Astrocyte (in vitro differentiated cells and primary cell): Measurements from ENCODE around the gene CD101. TPM values are rescaled to one million over a fixed set of nuclear protein-coding genes. Genes with fewer than 3 reads are reported as not detected.

ENCODE experiments used
- DNase-seq: peaks from one replicate; pipeline ENCODE4 v3.0.0-alpha.2; 2010; ENCODE audit warnings: low read depth
- FAIRE-seq: peaks from 2 replicates; lab custom pipeline; 2011; peaks lifted over from hg19 to GRCh38; lab: Jason Lieb, UNC
- H2AFZ ChIP-seq: 2 replicates; pipeline ENCODE4 v1.6.0; 2012; ENCODE audit warnings: low read depth, low read length, inconsistent platforms
- H3K27ac ChIP-seq: 2 replicates; pipeline ENCODE4 v1.5.1; 2011; ENCODE audit warnings: low read depth, low read length, inconsistent platforms
- H3K27me3 ChIP-seq: 2 replicates; pipeline ENCODE4 v1.6.0; 2011; ENCODE audit warnings: low read length, inconsistent platforms; ENCODE audit not compliant: insufficient read depth
- H3K36me3 ChIP-seq: 2 replicates; pipeline ENCODE4 v1.5.1; 2011; ENCODE audit warnings: low read length, inconsistent platforms; ENCODE audit not compliant: insufficient read depth
- H3K4me1 ChIP-seq: 2 replicates; pipeline ENCODE4 v1.5.1; 2011; ENCODE audit warnings: low read length, inconsistent platforms; ENCODE audit not compliant: insufficient read depth
- H3K4me2 ChIP-seq: 2 replicates; pipeline ENCODE4 v1.6.0; 2012; ENCODE audit warnings: low read length, inconsistent platforms
- H3K4me3 ChIP-seq: 2 replicates; pipeline ENCODE4 v1.5.1; 2011; ENCODE audit warnings: low read depth, mild to moderate bottlenecking, low read length, inconsistent platforms; ENCODE audit not compliant: insufficient read depth
- H3K79me2 ChIP-seq: 2 replicates; pipeline ENCODE4 v1.6.0; 2012; ENCODE audit warnings: mild to moderate bottlenecking, low read length, inconsistent platforms; ENCODE audit not compliant: insufficient read depth
- H3K9ac ChIP-seq: 2 replicates; pipeline ENCODE4 v1.6.0; 2012; ENCODE audit warnings: mild to moderate bottlenecking, low read length, inconsistent platforms
- H3K9me3 ChIP-seq: 2 replicates; pipeline ENCODE4 v1.5.1; 2012; ENCODE audit warnings: low read depth, mild to moderate bottlenecking, low read length, inconsistent platforms; ENCODE audit not compliant: insufficient read depth
- H4K20me1 ChIP-seq: 2 replicates; pipeline ENCODE4 v1.6.0; 2012; ENCODE audit warnings: low read length, inconsistent platforms; ENCODE audit not compliant: insufficient read depth
- H3K27ac Mint-ChIP-seq: one replicate; pipeline ENCODE4 v1.8.0; 2021; ENCODE audit warnings: mild to moderate bottlenecking, mixed read lengths; ENCODE audit not compliant: unreplicated experiment
- H3K27me3 Mint-ChIP-seq: one replicate; pipeline ENCODE4 v1.8.0; 2021; ENCODE audit warnings: low read depth, mixed read lengths; ENCODE audit not compliant: unreplicated experiment
- H3K36me3 Mint-ChIP-seq: one replicate; pipeline ENCODE4 v1.8.0; 2021; ENCODE audit warnings: low read depth, mixed read lengths; ENCODE audit not compliant: unreplicated experiment
- H3K4me1 Mint-ChIP-seq: one replicate; pipeline ENCODE4 v1.8.0; 2021; ENCODE audit warnings: low read depth, mixed read lengths; ENCODE audit not compliant: unreplicated experiment
- H3K4me3 Mint-ChIP-seq: one replicate; pipeline ENCODE4 v1.8.0; 2021; ENCODE audit warnings: mild to moderate bottlenecking, moderate library complexity, mixed read lengths; ENCODE audit not compliant: unreplicated experiment
- H3K9me3 Mint-ChIP-seq: one replicate; pipeline ENCODE4 v1.8.0; 2021; ENCODE audit warnings: mild to moderate bottlenecking, mixed read lengths; ENCODE audit not compliant: unreplicated experiment
- EZH2 ChIP-seq: IDR thresholded peaks from 2 replicates; pipeline ENCODE4 v1.6.1; 2012; ENCODE audit warnings: mild to moderate bottlenecking, low read length, inconsistent platforms; ENCODE audit not compliant: insufficient read depth
- total RNA-seq: library from RNA; stranded (reverse); gene quantifications from 2 replicates; pipeline ENCODE4 v1.2.1, GENCODE V29; 2021
- TF ChIP-seq, protein P1 (sequence below): IDR thresholded peaks from 2 replicates; pipeline ENCODE4 v1.5.1; 2011; ENCODE audit warnings: low read depth, mild to moderate bottlenecking, inconsistent platforms, low read length, moderate library complexity; ENCODE audit not compliant: insufficient read depth

CD101 gene
- total RNA-seq, 1 donor from 2014 or later: 1.6 TPM

DNA sequence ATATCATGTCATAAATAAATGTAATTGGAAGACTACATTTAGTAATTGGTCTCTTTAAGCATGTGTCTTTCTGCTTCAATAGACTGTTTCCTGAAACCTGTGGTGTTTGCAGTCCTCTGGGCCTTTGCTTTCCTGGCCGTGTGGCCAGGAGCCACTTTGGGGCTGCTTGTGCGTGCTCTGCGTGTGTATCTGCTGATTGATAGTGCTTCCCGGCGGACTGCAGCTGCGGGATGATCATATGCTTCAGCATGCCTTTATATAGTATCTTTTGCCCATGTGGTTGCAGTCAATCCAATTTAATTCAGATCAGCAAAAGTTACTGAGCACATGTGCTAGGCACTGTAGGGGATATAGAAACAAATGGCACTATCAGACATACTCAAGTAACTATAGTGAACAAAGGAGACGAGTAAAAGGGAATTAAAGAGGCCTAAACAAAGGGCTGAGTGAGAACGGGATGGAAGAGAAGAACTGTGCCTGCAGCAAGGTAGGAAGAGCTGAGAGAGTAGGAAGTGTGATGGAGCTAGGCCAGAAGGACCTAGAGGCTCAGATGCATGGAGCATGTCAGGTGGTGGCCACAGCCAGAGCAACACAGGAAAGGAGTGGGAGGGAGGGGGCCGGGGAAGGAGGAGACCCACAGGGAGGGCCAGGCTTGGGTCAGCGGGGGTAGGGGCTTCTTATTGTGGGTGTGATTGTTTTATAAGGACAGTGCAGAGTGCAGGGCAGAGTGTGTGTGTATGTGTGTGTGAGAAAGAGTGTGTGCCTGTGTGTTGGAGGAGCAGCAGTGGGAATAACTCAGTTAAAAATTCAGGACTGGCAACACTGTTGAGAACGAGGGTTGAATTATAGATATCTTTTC is 31.4 kb downstream of the CD101 start:
- no peak for FAIRE-seq
- H3K4me3 Mint-ChIP-seq: no peak overlapping the region
- H3K9me3 Mint-ChIP-seq: peaks cover 4% of the 10 kb centered on the region
- Histone ChIP-seq H3K27ac (no peak overlapping the region), H3K4me3 (no peak overlapping the region), H3K9me3 (no peaks in the 10 kb centered on the region), H3K79me2 (no peaks in the 10 kb centered on the region), H2AFZ (no peak overlapping the region), H3K36me3 (no peaks in the 10 kb centered on the region), H3K27me3 (no peaks in the 10 kb centered on the region), H3K4me1 (no peaks in the 10 kb centered on the region), H4K20me1 (no peaks in the 10 kb centered on the region), H3K4me2 (no peak overlapping the region), H3K9ac (no peak overlapping the region)
- TF ChIP-seq, protein P1, sequence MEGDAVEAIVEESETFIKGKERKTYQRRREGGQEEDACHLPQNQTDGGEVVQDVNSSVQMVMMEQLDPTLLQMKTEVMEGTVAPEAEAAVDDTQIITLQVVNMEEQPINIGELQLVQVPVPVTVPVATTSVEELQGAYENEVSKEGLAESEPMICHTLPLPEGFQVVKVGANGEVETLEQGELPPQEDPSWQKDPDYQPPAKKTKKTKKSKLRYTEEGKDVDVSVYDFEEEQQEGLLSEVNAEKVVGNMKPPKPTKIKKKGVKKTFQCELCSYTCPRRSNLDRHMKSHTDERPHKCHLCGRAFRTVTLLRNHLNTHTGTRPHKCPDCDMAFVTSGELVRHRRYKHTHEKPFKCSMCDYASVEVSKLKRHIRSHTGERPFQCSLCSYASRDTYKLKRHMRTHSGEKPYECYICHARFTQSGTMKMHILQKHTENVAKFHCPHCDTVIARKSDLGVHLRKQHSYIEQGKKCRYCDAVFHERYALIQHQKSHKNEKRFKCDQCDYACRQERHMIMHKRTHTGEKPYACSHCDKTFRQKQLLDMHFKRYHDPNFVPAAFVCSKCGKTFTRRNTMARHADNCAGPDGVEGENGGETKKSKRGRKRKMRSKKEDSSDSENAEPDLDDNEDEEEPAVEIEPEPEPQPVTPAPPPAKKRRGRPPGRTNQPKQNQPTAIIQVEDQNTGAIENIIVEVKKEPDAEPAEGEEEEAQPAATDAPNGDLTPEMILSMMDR: no peak
- no peak for TF ChIP-seq EZH2
- H3K27me3 Mint-ChIP-seq: peaks cover 2% of the 10 kb centered on the region
- DNase-seq: no peak
- H3K4me1 Mint-ChIP-seq: peaks cover 6% of the 10 kb centered on the region
- peaks cover 7% of the 10 kb centered on the region for H3K36me3 Mint-ChIP-seq
- H3K27ac Mint-ChIP-seq: no peak overlapping the region

DNA sequence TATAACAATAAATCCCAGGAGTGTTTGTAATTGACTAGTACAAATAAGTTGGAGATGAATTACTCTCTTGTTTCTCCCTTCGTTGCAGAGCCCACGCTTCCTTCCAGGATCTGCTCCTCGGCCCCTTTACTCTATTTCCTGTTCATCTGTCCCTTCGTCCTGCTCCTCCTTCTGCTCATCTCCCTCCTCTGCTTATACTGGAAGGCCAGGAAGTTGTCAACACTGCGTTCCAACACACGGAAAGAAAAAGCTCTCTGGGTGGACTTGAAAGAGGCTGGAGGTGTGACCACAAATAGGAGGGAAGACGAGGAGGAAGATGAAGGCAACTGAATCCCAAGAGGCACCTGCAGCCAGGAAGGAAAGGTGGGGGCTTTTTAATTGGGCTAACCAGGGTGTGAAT is 32.2 kb downstream of the CD101 start:
- Mint-ChIP-seq H3K36me3 (peaks cover 7% of the 10 kb centered on the region), H3K27me3 (peaks cover 2% of the 10 kb centered on the region), H3K4me1 (peaks cover 6% of the 10 kb centered on the region), H3K27ac (no peak overlapping the region), H3K9me3 (peaks cover 4% of the 10 kb centered on the region), H3K4me3 (no peak overlapping the region)
- Histone ChIP-seq H4K20me1 (no peaks in the 10 kb centered on the region), H3K4me1 (no peaks in the 10 kb centered on the region), H3K4me3 (no peak overlapping the region), H3K27ac (no peak overlapping the region), H3K27me3 (no peaks in the 10 kb centered on the region), H3K4me2 (no peak overlapping the region), H3K9ac (no peak overlapping the region), H2AFZ (no peak overlapping the region), H3K79me2 (no peaks in the 10 kb centered on the region), H3K36me3 (no peaks in the 10 kb centered on the region), H3K9me3 (no peaks in the 10 kb centered on the region)
- DNase-seq (no peak), FAIRE-seq (no peak)
- no peak for TF ChIP-seq EZH2
- TF ChIP-seq, protein P1: no peak

DNA sequence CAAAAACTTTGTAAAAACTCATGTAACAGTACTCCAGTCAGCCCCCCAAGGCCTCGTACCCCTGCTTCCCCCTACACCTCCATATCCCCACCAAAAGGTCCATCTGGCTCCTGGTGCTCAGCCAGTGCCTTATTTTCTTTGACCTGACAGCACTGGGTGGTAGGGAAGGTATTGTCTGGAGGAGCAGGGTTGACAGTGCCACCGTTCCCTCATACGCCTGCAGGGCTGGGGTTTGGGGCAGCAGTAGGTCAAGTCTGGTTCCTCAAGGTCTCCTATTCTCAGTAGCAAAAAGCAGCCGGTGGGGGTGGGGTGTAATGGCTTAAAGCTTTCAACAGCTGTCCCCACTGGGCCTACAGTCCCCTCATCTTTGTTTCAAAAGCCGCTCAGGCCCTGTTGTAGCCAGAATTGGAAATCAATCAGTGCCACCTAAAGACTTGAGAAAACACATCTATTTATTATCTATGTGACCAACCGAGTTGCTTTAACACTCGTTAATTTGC is 33.3 kb downstream of the CD101 start:
- no peak overlapping the region for H3K27ac ChIP-seq
- H2AFZ ChIP-seq: no peak overlapping the region
- Mint-ChIP-seq H3K4me3 (no peak overlapping the region), H3K27me3 (no peaks in the 10 kb centered on the region), H3K27ac (no peak overlapping the region), H3K36me3 (peaks cover 7% of the 10 kb centered on the region), H3K4me1 (peaks cover 6% of the 10 kb centered on the region), H3K9me3 (peaks cover 1% of the 10 kb centered on the region)
- H4K20me1 ChIP-seq: no peaks in the 10 kb centered on the region
- no peak overlapping the region for H3K4me3 ChIP-seq
- H3K9ac ChIP-seq: no peak overlapping the region
- no peak for DNase-seq
- H3K9me3 ChIP-seq: no peaks in the 10 kb centered on the region
- H3K79me2 ChIP-seq: no peaks in the 10 kb centered on the region
- TF ChIP-seq EZH2: no peak
- TF ChIP-seq, protein P1: no peak
- FAIRE-seq: no peak
- no peak overlapping the region for H3K4me2 ChIP-seq
- no peaks in the 10 kb centered on the region for H3K27me3 ChIP-seq
- H3K4me1 ChIP-seq: no peaks in the 10 kb centered on the region
- H3K36me3 ChIP-seq: no peaks in the 10 kb centered on the region
